ENCODE data around the gene GADL1.

Gene GADL1

GRCh38 chr3:30720586-30721313 is 173.7 kb downstream of the GADL1 start:
- Histone ChIP-seq H3K4me2 (ENCODE audit: low read length) (no peak overlapping the region), H3K4me3 (ENCODE audit: low read length) (no peak overlapping the region)

DNA sequence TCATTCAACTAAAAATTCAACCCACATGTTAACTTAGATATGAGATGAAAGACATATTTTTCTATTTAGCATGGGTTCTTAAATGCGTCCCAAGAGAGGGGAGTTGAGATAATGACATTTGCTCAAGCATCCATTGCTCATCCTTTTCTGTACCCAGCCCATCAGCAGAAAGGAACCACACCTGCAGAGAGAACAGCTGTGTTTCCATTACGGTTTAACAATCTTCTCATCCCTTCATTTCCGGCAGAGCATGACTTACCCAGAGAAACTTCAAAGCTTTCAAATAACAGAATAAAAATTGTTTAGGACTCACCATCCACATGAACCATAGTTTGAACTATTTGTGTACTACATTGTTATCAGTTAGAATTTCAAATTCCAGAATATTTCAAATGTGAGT is 174.9 kb downstream of the GADL1 start:
- H3K36me3 ChIP-seq (ENCODE audit: control insufficient read depth, low read length): no peaks in the 10 kb centered on the region
- H3K4me1 ChIP-seq (ENCODE audit: control insufficient read depth, low read length): no peaks in the 10 kb centered on the region
- no peak overlapping the region for H3K4me3 ChIP-seq (ENCODE audit: low read length)
- H3K79me2 ChIP-seq (ENCODE audit: control insufficient read depth, low read length): no peaks in the 10 kb centered on the region
- no peaks in the 10 kb centered on the region for H3F3A ChIP-seq (ENCODE audit: control insufficient read depth, insufficient read depth)
- no peaks in the 10 kb centered on the region for H3K27me3 ChIP-seq (ENCODE audit: control insufficient read depth, low read length)
- no peaks in the 10 kb centered on the region for H4K20me1 ChIP-seq (ENCODE audit: control insufficient read depth, insufficient read depth, low read depth, low read length)
- H3K4me2 ChIP-seq (ENCODE audit: low read length): no peak overlapping the region
- no peak overlapping the region for H3K27ac ChIP-seq (ENCODE audit: low read depth, low read length)
- no peak for TF ChIP-seq CTCF (IDR thresholded peaks at IDR 0.05; ENCODE audit: low read depth, low read length, poor library complexity, severe bottlenecking)
- no peak for TF ChIP-seq EZH2phosphoT487 (IDR thresholded peaks at IDR 0.05; ENCODE audit: borderline replicate concordance, low read length)
- H3K9me2 ChIP-seq (replicated peaks; ENCODE audit: control insufficient read depth, low read length): no peaks in the 10 kb centered on the region
- no peaks in the 10 kb centered on the region for H3K9me3 ChIP-seq (ENCODE audit: control insufficient read depth, insufficient read depth, low read length)

More at GRCh38 chr3:30720586-30721313, 173.7 kb downstream of the GADL1 start:
- Histone ChIP-seq H3K79me2 (ENCODE audit: control insufficient read depth, low read length) (no peaks in the 10 kb centered on the region), H3K9me3 (ENCODE audit: control insufficient read depth, insufficient read depth, low read length) (no peaks in the 10 kb centered on the region), H3K9me2 (replicated peaks; ENCODE audit: control insufficient read depth, low read length) (no peaks in the 10 kb centered on the region), H3F3A (ENCODE audit: control insufficient read depth, insufficient read depth) (no peaks in the 10 kb centered on the region), H3K27ac (ENCODE audit: low read depth, low read length) (no peak overlapping the region), H3K4me1 (ENCODE audit: control insufficient read depth, low read length) (no peaks in the 10 kb centered on the region), H4K20me1 (ENCODE audit: control insufficient read depth, insufficient read depth, low read depth, low read length) (no peaks in the 10 kb centered on the region), H3K27me3 (ENCODE audit: control insufficient read depth, low read length) (no peaks in the 10 kb centered on the region), H3K36me3 (ENCODE audit: control insufficient read depth, low read length) (no peaks in the 10 kb centered on the region)
- TF ChIP-seq CTCF (IDR thresholded peaks at IDR 0.05; ENCODE audit: low read depth, low read length, poor library complexity, severe bottlenecking): no peak
- TF ChIP-seq EZH2phosphoT487 (IDR thresholded peaks at IDR 0.05; ENCODE audit: borderline replicate concordance, low read length): no peak

GRCh38 chr3:30713885-30714503 is 180.5 kb downstream of the GADL1 start:
- Histone ChIP-seq H3K4me2 (ENCODE audit: low read length) (no peak overlapping the region), H3K36me3 (ENCODE audit: control insufficient read depth, low read length) (no peaks in the 10 kb centered on the region), H3F3A (ENCODE audit: control insufficient read depth, insufficient read depth) (no peaks in the 10 kb centered on the region), H3K79me2 (ENCODE audit: control insufficient read depth, low read length) (no peaks in the 10 kb centered on the region), H3K4me3 (ENCODE audit: low read length) (no peak overlapping the region), H4K20me1 (ENCODE audit: control insufficient read depth, insufficient read depth, low read depth, low read length) (no peaks in the 10 kb centered on the region), H3K9me3 (ENCODE audit: control insufficient read depth, insufficient read depth, low read length) (no peaks in the 10 kb centered on the region), H3K27ac (ENCODE audit: low read depth, low read length) (no peak overlapping the region), H3K4me1 (ENCODE audit: control insufficient read depth, low read length) (peaks cover 12% of the 10 kb centered on the region), H3K27me3 (ENCODE audit: control insufficient read depth, low read length) (no peaks in the 10 kb centered on the region), H3K9me2 (replicated peaks; ENCODE audit: control insufficient read depth, low read length) (no peaks in the 10 kb centered on the region)
- no peak for TF ChIP-seq CTCF (IDR thresholded peaks at IDR 0.05; ENCODE audit: low read depth, low read length, poor library complexity, severe bottlenecking)
- TF ChIP-seq EZH2phosphoT487 (IDR thresholded peaks at IDR 0.05; ENCODE audit: borderline replicate concordance, low read length): no peak

Data from DOHH2 (cell line).